Central memory CD4-positive, alpha-beta T cell (primary cell): ENCODE data around the gene TAF4.
A peak's percentile ranks its signal among the peaks of the same experiment; 100 is the strongest.
"Not testable (repeated sequence)": the region's sequence is repeated elsewhere in the genome, so short reads cannot be mapped to it uniquely, and the experiment has no call there.

Source experiments
- DNase-seq: peaks from one replicate; pipeline ENCODE4 v3.0.0; 2022

Gene TAF4

GRCh38 chr20:61998343-61999121 lies 67.1 kb downstream of the TAF4 start:
- no peak for DNase-seq

GRCh38 chr20:61997891-61998290 lies 67.8 kb downstream of the TAF4 start:
- no peak for DNase-seq

- no peak for DNase-seq
Observed at GRCh38 chr20:61997372-61997771, 68.3 kb downstream of the TAF4 start.

- DNase-seq = no peak
Observed at GRCh38 chr20:61994546-61994945, 71.1 kb downstream of the TAF4 start.

GRCh38 chr20:61993058-61993457 lies 72.6 kb downstream of the TAF4 start:
- DNase-seq = no peak

- DNase-seq = no peak
Observed at GRCh38 chr20:61991476-61991875, 74.2 kb downstream of the TAF4 start.

- no peak for DNase-seq
Observed at GRCh38 chr20:61990484-61990883, 75.2 kb downstream of the TAF4 start.

GRCh38 chr20:61989741-61990140 lies 75.9 kb downstream of the TAF4 start:
- DNase-seq = no peak

- no peak for DNase-seq
Observed at GRCh38 chr20:61988665-61989064, 77.0 kb downstream of the TAF4 start.

GRCh38 chr20:61986762-61987321 lies 78.8 kb downstream of the TAF4 start:
- no peak for DNase-seq

GRCh38 chr20:61985096-61985495 lies 80.6 kb downstream of the TAF4 start:
- DNase-seq = no peak

GRCh38 chr20:61984431-61984830 lies 81.2 kb downstream of the TAF4 start:
- DNase-seq = not testable (repeated sequence)

GRCh38 chr20:61983965-61984364 lies 81.7 kb downstream of the TAF4 start:
- no peak for DNase-seq

- DNase-seq = no peak
Observed at GRCh38 chr20:61982951-61983315, 82.7 kb downstream of the TAF4 start.

GRCh38 chr20:61982191-61982950 lies 83.3 kb downstream of the TAF4 start:
- DNase-seq = peak; percentile 16

GRCh38 chr20:61981691-61982090 lies 84.0 kb downstream of the TAF4 start:
- DNase-seq = not testable (repeated sequence)

- DNase-seq = no peak
Observed at GRCh38 chr20:61980647-61981583, 84.8 kb downstream of the TAF4 start.

GRCh38 chr20:61979701-61980635 lies 85.7 kb downstream of the TAF4 start:
- DNase-seq = no peak

GRCh38 chr20:61979090-61979489 lies 86.6 kb downstream of the TAF4 start:
- DNase-seq = no peak

- DNase-seq = no peak
Observed at GRCh38 chr20:61978491-61978890, 87.2 kb downstream of the TAF4 start.

GRCh38 chr20:61977419-61977786 lies 88.3 kb downstream of the TAF4 start:
- DNase-seq = no peak
